Suprapubic skin (tissue), 4 donors: ENCODE measurements around the gene ATXN1L.

ENCODE experiments used
- EP300 ChIP-seq: sonication (generic); formaldehyde crosslinking; IDR thresholded peaks from one replicate; pipeline ENCODE4 v1.6.1; 2017; ENCODE audit warnings: antibody characterized with exemption
- POLR2A ChIP-seq, 2 donors: fragments of 450-650 bp; IDR thresholded peaks; one replicate each; pipeline ENCODE4 v1.6.1; 2017; ENCODE audit warnings: antibody characterized with exemption in 2 of 2, mild to moderate bottlenecking in 2 of 2, moderate library complexity in 2 of 2
- POLR2AphosphoS5 ChIP-seq, 3 donors: sonication (generic); formaldehyde crosslinking; IDR thresholded peaks; one replicate each; pipeline ENCODE4 v1.6.1; 2017; ENCODE audit warnings: antibody characterized with exemption in 3 of 3
- TF ChIP-seq, protein P1 (sequence below), 2 donors: fragments of 200-600 bp in 1 of 2; fragments of 450-650 bp in 1 of 2; sonication (generic) in 1 of 2; IDR thresholded peaks; one replicate each; pipeline ENCODE4 v1.5.1; 2016 to 2019; ENCODE audit warnings: antibody characterized with exemption in 2 of 2, mild to moderate bottlenecking in 1 of 2, moderate library complexity in 1 of 2

DNA sequence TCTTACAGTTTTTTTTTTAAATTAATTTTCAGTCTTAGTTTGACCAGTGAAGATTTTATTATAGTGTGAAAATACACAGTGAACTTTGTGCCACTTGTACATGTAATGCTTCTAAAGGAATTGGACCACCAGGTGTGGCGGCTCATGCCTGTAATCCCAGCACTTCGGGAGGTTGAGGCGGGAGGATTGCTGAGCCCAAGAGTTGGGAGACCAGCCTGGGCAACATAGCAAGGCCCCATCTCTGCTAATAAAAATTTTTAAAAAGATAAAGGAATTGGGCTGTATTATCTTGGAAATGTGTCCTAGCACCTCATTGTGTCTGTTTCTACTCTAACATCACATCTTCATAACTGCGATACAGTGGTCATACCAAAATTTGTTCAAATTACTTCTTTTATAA lies 53.4 kb downstream of the ATXN1L start:
- TF ChIP-seq POLR2A (IDR thresholded peaks at IDR 0.05) (no peak), POLR2AphosphoS5 (IDR thresholded peaks at IDR 0.05) (no peak), EP300 (no peak)
- TF ChIP-seq, protein P1, sequence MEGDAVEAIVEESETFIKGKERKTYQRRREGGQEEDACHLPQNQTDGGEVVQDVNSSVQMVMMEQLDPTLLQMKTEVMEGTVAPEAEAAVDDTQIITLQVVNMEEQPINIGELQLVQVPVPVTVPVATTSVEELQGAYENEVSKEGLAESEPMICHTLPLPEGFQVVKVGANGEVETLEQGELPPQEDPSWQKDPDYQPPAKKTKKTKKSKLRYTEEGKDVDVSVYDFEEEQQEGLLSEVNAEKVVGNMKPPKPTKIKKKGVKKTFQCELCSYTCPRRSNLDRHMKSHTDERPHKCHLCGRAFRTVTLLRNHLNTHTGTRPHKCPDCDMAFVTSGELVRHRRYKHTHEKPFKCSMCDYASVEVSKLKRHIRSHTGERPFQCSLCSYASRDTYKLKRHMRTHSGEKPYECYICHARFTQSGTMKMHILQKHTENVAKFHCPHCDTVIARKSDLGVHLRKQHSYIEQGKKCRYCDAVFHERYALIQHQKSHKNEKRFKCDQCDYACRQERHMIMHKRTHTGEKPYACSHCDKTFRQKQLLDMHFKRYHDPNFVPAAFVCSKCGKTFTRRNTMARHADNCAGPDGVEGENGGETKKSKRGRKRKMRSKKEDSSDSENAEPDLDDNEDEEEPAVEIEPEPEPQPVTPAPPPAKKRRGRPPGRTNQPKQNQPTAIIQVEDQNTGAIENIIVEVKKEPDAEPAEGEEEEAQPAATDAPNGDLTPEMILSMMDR (IDR thresholded peaks at IDR 0.05), result no peak
